Measurements from ENCODE around the gene ARL13B.
A peak's percentile ranks its signal among the peaks of the same experiment; 100 is the strongest.
"Not testable (repeated sequence)": the region's sequence is repeated elsewhere in the genome, so short reads cannot be mapped to it uniquely, and the experiment has no call there.

ARL13B gene

GRCh38 chr3:93979850-93980676 lies at the start of gene ARL13B:
ARL13B (plus strand) TSS chr3:93980155; CDS start chr3:93980424, 269 bp downstream.
- DNase-seq: peak; percentile 73 to 99 (median 95)

- DNase-seq: no peak
Observed at GRCh38 chr3:93931597-93932229, 48.2 kb upstream of the ARL13B start.

- DNase-seq: no peak
Observed at GRCh38 chr3:93934366-93935046, 45.4 kb upstream of the ARL13B start.

GRCh38 chr3:93936549-93936948 lies 43.4 kb upstream of the ARL13B start:
- no peak for DNase-seq

- DNase-seq: not testable (repeated sequence)
Observed at GRCh38 chr3:93937485-93937884, 42.5 kb upstream of the ARL13B start.

GRCh38 chr3:93949958-93950357 lies 30.0 kb upstream of the ARL13B start:
- DNase-seq: not testable (repeated sequence)

GRCh38 chr3:93961026-93961425 lies 18.9 kb upstream of the ARL13B start:
- DNase-seq: no peak

- DNase-seq: peak in 1 of 58 donors; percentile 7
Observed at GRCh38 chr3:93961489-93961888, 18.5 kb upstream of the ARL13B start.

GRCh38 chr3:93962798-93963197 lies 17.2 kb upstream of the ARL13B start:
- no peak for DNase-seq

GRCh38 chr3:93965106-93965505 lies 14.8 kb upstream of the ARL13B start:
- DNase-seq: not testable (repeated sequence)

- no peak for DNase-seq
Observed at GRCh38 chr3:93969443-93969842, 10.5 kb upstream of the ARL13B start.

GRCh38 chr3:93969997-93970396 lies 10.0 kb upstream of the ARL13B start:
- no peak for DNase-seq

- DNase-seq: peak in 57 of 58 donors; percentile 10 to 82 (median 50)
Observed at GRCh38 chr3:93973131-93974126, 6.5 kb upstream of the ARL13B start, which contains the start of gene PROS1. PROS1 (minus strand) TSS chr3:93973896; CDS start chr3:93973749, 147 bp downstream.

GRCh38 chr3:93981649-93982048 lies 1.7 kb downstream of the ARL13B start:
- DNase-seq: no peak

GRCh38 chr3:93983408-93983807 lies 3.5 kb downstream of the ARL13B start:
- no peak for DNase-seq

GRCh38 chr3:93984618-93985017 lies 4.7 kb downstream of the ARL13B start:
- no peak for DNase-seq

- DNase-seq: no peak
Observed at GRCh38 chr3:93988283-93988682, 8.3 kb downstream of the ARL13B start.

GRCh38 chr3:93988764-93989163 lies 8.8 kb downstream of the ARL13B start:
- DNase-seq: no peak

- DNase-seq: no peak
Observed at GRCh38 chr3:93989241-93989640, 9.3 kb downstream of the ARL13B start.

- DNase-seq: no peak
Observed at GRCh38 chr3:93991631-93992030, 11.7 kb downstream of the ARL13B start.

- DNase-seq: no peak
Observed at GRCh38 chr3:93992207-93992606, 12.3 kb downstream of the ARL13B start.

Data from anterior cingulate cortex (tissue), 58 donors.